Caco-2 (cell line): Measurements from ENCODE around the gene PLPPR1. TPM values are rescaled to one million over a fixed set of nuclear protein-coding genes. Genes with fewer than 3 reads are reported as not detected.
A peak's percentile ranks its signal among the peaks of the same experiment; 100 is the strongest.
"Not testable (repeated sequence)": the region's sequence is repeated elsewhere in the genome, so short reads cannot be mapped to it uniquely, and the experiment has no call there.

ENCODE experiments used
- BruUV-seq: library from RNA; stranded (reverse); fragments of 400-500 nt; replicated peaks from 2 replicates; lab custom pipeline; 2021; lab: Mats Ljungman, UMichigan
- CTCF ChIA-PET: fragments of 300-600 bp; sonication (Branson Sonifier 250); formaldehyde crosslinking; loops from one replicate; lab custom pipeline; 2022; ENCODE audit warnings: antibody characterized with exemption; lab: Charles Lee
- POLR2A ChIA-PET: fragments of 300-600 bp; sonication (Branson Sonifier 250); formaldehyde crosslinking; loops from one replicate; lab custom pipeline; 2022; ENCODE audit warnings: antibody characterized with exemption; lab: Charles Lee
- DNase-seq, 2 experiments: peaks; one replicate each; pipeline versions ENCODE4 v3.0.0 to v3.0.0-alpha.2; 2020 to 2022
- H3K27me3 ChIP-seq: replicated peaks from 2 replicates; pipeline ENCODE4 v1.6.0; 2011; ENCODE audit warnings: low read length; ENCODE audit not compliant: control insufficient read depth, insufficient read depth
- H3K36me3 ChIP-seq: 2 replicates; pipeline ENCODE4 v1.5.1; 2011; ENCODE audit warnings: low read length; ENCODE audit not compliant: control insufficient read depth, insufficient read depth
- H3K4me1 ChIP-seq: fragments of 250-450 bp; sonication (Bioruptor Pico); 2 replicates; pipeline ENCODE4 v1.5.1; 2020; ENCODE audit warnings: mild to moderate bottlenecking
- H3K4me3 ChIP-seq: 2 replicates; pipeline ENCODE4 v1.5.1; 2011; ENCODE audit warnings: low read depth, mild to moderate bottlenecking, control low read depth, low read length
- H3K9me3 ChIP-seq: fragments of 250-450 bp; sonication (Bioruptor Pico); 2 replicates; pipeline ENCODE4 v1.5.1; 2020; ENCODE audit warnings: mild to moderate bottlenecking, moderate library complexity
- H3K27ac Mint-ChIP-seq: one replicate; pipeline ENCODE4 v1.8.0; 2022; ENCODE audit warnings: mixed read lengths; ENCODE audit not compliant: unreplicated experiment
- H3K27me3 Mint-ChIP-seq: one replicate; pipeline ENCODE4 v1.8.0; 2022; ENCODE audit warnings: mixed read lengths; ENCODE audit not compliant: insufficient read depth, unreplicated experiment
- H3K36me3 Mint-ChIP-seq: one replicate; pipeline ENCODE4 v1.8.0; 2022; ENCODE audit warnings: mild to moderate bottlenecking, mixed read lengths; ENCODE audit not compliant: insufficient read depth, unreplicated experiment
- H3K4me1 Mint-ChIP-seq: one replicate; pipeline ENCODE4 v1.8.0; 2022; ENCODE audit warnings: low read depth, mixed read lengths; ENCODE audit not compliant: unreplicated experiment
- H3K4me3 Mint-ChIP-seq: one replicate; pipeline ENCODE4 v1.8.0; 2022; ENCODE audit warnings: mild to moderate bottlenecking, moderate library complexity, mixed read lengths; ENCODE audit not compliant: unreplicated experiment
- H3K9me3 Mint-ChIP-seq: one replicate; pipeline ENCODE4 v1.8.0; 2022; ENCODE audit warnings: mixed read lengths; ENCODE audit not compliant: unreplicated experiment
- intact Hi-C: fragments of 100-400 bp; cut with micrococcal nuclease; formaldehyde crosslinking; loops from one replicate; pipeline ENCODE4 v1.10.0; 2022; ENCODE audit not compliant: unreplicated experiment
- total RNA-seq: library from RNA; stranded (reverse); gene quantifications from 2 replicates; pipeline ENCODE4 v1.2.3, GENCODE V29; 2022
- TF ChIP-seq, protein P1 (sequence below), 2 experiments: fragments of 200-600 bp in 1 of 2; IDR thresholded peaks; 1 replicate in 1 of 2; 2 replicates in 1 of 2; pipeline versions ENCODE4 v1.5.1 to v1.8.0; 2011 to 2022; ENCODE audit warnings: antibody characterized with exemption in 1 of 2, control low read depth in 1 of 2, inconsistent platforms in 1 of 2, low read depth in 1 of 2, low read length in 1 of 2, mild to moderate bottlenecking in 1 of 2, moderate library complexity in 1 of 2; ENCODE audit not compliant: insufficient read depth in 1 of 2, severe bottlenecking in 1 of 2, unreplicated experiment in 1 of 2

The PLPPR1 gene
- total RNA-seq, 1 experiment from 2014 or later, result not detected

DNA sequence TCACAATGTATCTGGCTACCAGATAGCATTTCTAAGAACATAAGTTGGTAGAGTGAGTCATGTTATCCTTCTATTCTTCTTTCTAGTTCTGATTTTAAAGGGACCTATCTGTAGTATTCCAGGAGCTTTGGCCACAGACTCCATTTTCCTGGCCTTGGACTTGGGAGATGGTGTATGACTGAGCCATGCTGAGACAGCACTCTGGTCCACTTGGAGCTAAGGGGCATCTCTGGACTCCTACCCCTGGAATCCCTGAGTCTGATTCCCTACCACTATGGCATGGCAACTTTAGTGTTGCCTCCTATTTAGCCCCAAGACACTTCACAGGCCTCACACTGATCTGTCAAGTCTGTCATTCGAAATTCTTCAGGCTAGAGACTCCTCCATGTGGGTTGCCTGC lies 297.5 kb downstream of the PLPPR1 start:
- intact Hi-C loops, result no loop called here
- Mint-ChIP-seq H3K4me3 (no peak overlapping the region), H3K27ac (no peak overlapping the region), H3K9me3 (peaks cover 24% of the 10 kb centered on the region), H3K27me3 (no peaks in the 10 kb centered on the region), H3K36me3 (peaks cover 8% of the 10 kb centered on the region), H3K4me1 (peaks cover 7% of the 10 kb centered on the region)
- ChIA-PET CTCF (no interaction called here), POLR2A (no interaction called here)
- H3K4me3 ChIP-seq, result no peak overlapping the region
- no peaks in the 10 kb centered on the region for H3K36me3 ChIP-seq
- H3K4me1 ChIP-seq, result peaks cover 52% of the 10 kb centered on the region
- TF ChIP-seq, protein P1, sequence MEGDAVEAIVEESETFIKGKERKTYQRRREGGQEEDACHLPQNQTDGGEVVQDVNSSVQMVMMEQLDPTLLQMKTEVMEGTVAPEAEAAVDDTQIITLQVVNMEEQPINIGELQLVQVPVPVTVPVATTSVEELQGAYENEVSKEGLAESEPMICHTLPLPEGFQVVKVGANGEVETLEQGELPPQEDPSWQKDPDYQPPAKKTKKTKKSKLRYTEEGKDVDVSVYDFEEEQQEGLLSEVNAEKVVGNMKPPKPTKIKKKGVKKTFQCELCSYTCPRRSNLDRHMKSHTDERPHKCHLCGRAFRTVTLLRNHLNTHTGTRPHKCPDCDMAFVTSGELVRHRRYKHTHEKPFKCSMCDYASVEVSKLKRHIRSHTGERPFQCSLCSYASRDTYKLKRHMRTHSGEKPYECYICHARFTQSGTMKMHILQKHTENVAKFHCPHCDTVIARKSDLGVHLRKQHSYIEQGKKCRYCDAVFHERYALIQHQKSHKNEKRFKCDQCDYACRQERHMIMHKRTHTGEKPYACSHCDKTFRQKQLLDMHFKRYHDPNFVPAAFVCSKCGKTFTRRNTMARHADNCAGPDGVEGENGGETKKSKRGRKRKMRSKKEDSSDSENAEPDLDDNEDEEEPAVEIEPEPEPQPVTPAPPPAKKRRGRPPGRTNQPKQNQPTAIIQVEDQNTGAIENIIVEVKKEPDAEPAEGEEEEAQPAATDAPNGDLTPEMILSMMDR (IDR thresholded peaks at IDR 0.05; ENCODE audit: insufficient read depth in 1 of 2, low read depth in 1 of 2, low read length in 1 of 2, severe bottlenecking in 1 of 2, unreplicated experiment in 1 of 2), result no peak
- peaks cover 53% of the 10 kb centered on the region for H3K9me3 ChIP-seq
- no peaks in the 10 kb centered on the region for H3K27me3 ChIP-seq
- no peak for DNase-seq
- BruUV-seq, result no TSS peak

DNA sequence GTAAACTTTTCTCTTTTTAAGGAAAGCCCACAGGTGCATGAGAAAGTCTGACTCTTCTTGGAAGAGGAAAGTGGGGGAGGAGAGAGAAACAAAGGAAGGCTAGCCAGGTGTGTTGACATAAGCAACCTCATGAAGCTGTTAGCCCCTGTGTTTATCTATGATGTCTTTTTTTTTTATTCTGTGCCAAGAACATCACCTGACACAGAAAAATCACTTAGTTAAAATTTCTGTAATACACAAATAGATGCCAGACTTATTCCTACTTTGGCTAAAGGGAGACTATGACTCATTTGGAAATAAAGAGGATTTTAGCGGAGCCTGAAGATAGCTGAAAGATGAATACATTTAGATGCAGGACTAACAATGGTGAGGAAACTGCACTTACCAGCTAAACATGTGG lies 298.0 kb downstream of the PLPPR1 start:
- Mint-ChIP-seq H3K36me3 (peaks cover 8% of the 10 kb centered on the region), H3K4me1 (peaks cover 7% of the 10 kb centered on the region), H3K27ac (peak overlapping the region; percentile 77), H3K4me3 (no peak overlapping the region), H3K27me3 (no peaks in the 10 kb centered on the region), H3K9me3 (peaks cover 24% of the 10 kb centered on the region)
- intact Hi-C loops, result no loop called here
- BruUV-seq, result no TSS peak
- Histone ChIP-seq H3K4me1 (peaks cover 52% of the 10 kb centered on the region), H3K9me3 (peaks cover 53% of the 10 kb centered on the region), H3K36me3 (no peaks in the 10 kb centered on the region), H3K4me3 (no peak overlapping the region), H3K27me3 (no peaks in the 10 kb centered on the region)
- DNase-seq, result no peak
- TF ChIP-seq, protein P1 (IDR thresholded peaks at IDR 0.05; ENCODE audit: insufficient read depth in 1 of 2, low read depth in 1 of 2, low read length in 1 of 2, severe bottlenecking in 1 of 2, unreplicated experiment in 1 of 2), result no peak
- CTCF ChIA-PET, result no interaction called here
- POLR2A ChIA-PET, result no interaction called here

DNA sequence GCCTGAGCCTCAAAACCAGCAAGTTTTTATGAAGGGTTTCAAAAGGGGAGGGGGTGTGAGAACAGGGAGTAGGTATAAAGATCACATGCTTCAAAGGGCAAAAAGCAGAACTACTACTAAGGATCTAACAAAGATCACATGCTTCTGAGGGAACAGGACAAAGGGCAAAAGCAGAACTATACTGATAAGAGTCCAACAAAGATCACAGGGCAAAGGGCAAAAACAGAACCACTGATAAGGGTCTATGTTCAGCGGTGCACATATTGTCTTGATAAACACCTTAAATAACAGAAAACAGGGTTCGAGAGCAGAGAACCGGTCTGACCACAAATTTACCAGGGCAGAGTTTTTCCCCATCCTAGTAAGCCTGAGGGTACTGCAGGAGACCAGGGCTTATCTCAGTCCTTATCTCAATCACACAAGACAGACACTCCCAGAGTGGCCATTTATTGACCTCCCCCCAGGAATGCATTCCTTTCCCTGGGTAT lies 298.9 kb downstream of the PLPPR1 start:
- peak; percentile 56 to 78 for DNase-seq
- H3K36me3 ChIP-seq, H3K36me3 Mint-ChIP-seq, H3K4me3 ChIP-seq, H3K27me3 ChIP-seq, H3K4me1 Mint-ChIP-seq, POLR2A ChIA-PET, BruUV-seq, intact Hi-C loops, CTCF ChIA-PET, H3K4me3 Mint-ChIP-seq, H3K27me3 Mint-ChIP-seq: not testable (repeated sequence)
- Histone ChIP-seq H3K9me3 (peaks cover 53% of the 10 kb centered on the region), H3K4me1 (peaks cover 52% of the 10 kb centered on the region)
- Mint-ChIP-seq H3K9me3 (peaks cover 24% of the 10 kb centered on the region), H3K27ac (peak overlapping the region; percentile 77)

DNA sequence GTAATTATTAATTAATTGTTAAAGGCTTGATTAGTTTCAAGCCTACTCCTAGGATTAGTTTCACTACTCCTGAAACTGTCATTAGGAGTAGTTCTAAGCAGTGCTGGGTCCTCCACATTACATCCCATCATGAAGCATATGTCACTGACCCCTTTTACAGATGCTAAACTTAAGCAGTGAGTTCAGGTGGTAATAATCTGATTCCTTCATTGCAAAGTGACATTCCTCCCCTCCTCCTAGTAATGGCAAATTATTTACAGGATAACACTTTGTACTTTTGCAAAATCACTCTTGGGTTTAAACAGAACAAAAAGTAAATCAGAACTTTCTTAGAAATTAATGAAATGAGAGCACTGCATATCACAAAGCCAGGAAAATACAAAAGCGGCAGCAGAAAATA lies 303.8 kb downstream of the PLPPR1 start:
- Mint-ChIP-seq H3K4me3 (no peak overlapping the region), H3K4me1 (peaks cover 3% of the 10 kb centered on the region), H3K36me3 (peaks cover 7% of the 10 kb centered on the region), H3K27ac (no peak overlapping the region), H3K27me3 (no peaks in the 10 kb centered on the region), H3K9me3 (peaks cover 18% of the 10 kb centered on the region)
- Histone ChIP-seq H3K4me1 (peaks cover 17% of the 10 kb centered on the region), H3K27me3 (no peaks in the 10 kb centered on the region), H3K36me3 (no peaks in the 10 kb centered on the region), H3K9me3 (peaks cover 19% of the 10 kb centered on the region), H3K4me3 (no peak overlapping the region)
- no TSS peak for BruUV-seq
- DNase-seq, result no peak
- ChIA-PET POLR2A (no interaction called here), CTCF (no interaction called here)
- TF ChIP-seq, protein P1 (IDR thresholded peaks at IDR 0.05; ENCODE audit: insufficient read depth in 1 of 2, low read depth in 1 of 2, low read length in 1 of 2, severe bottlenecking in 1 of 2, unreplicated experiment in 1 of 2), result no peak
- intact Hi-C loops, result no loop called here
